Measurements from ENCODE around the gene BTBD3.

Gene BTBD3

GRCh38 chr20:11958855-11959254 lies 41.2 kb downstream of the BTBD3 start:
- no peak for TF ChIP-seq CTCF (IDR thresholded peaks at IDR 0.05; ENCODE audit: insufficient read depth, low read depth, low read length, missing control alignments)
- no peak for DNase-seq (ENCODE audit: low read depth)
- no peak overlapping the region for H3K4me3 ChIP-seq (ENCODE audit: low read depth, low read length)

- no peak for TF ChIP-seq CTCF (IDR thresholded peaks at IDR 0.05; ENCODE audit: insufficient read depth, low read depth, low read length, missing control alignments)
Measured at GRCh38 chr20:11965602-11966001, 47.9 kb downstream of the BTBD3 start.

GRCh38 chr20:11966186-11966585 lies 48.5 kb downstream of the BTBD3 start:
- DNase-seq (ENCODE audit: low read depth), result no peak
- no peak for TF ChIP-seq CTCF (IDR thresholded peaks at IDR 0.05; ENCODE audit: insufficient read depth, low read depth, low read length, missing control alignments)

More at GRCh38 chr20:11965602-11966001, 47.9 kb downstream of the BTBD3 start:
- no peak for DNase-seq (ENCODE audit: low read depth)
- no peak overlapping the region for H3K4me3 ChIP-seq (ENCODE audit: low read depth, low read length)

GRCh38 chr20:11970243-11970836 lies 52.6 kb downstream of the BTBD3 start:
- TF ChIP-seq CTCF (IDR thresholded peaks at IDR 0.05; ENCODE audit: insufficient read depth, low read depth, low read length, missing control alignments), result no peak
- no peak for DNase-seq (ENCODE audit: low read depth)
- no peak overlapping the region for H3K4me3 ChIP-seq (ENCODE audit: low read depth, low read length)

More at GRCh38 chr20:11966186-11966585, 48.5 kb downstream of the BTBD3 start:
- H3K4me3 ChIP-seq (ENCODE audit: low read depth, low read length), result no peak overlapping the region

- DNase-seq (ENCODE audit: low read depth), result no peak
- no peak for TF ChIP-seq CTCF (IDR thresholded peaks at IDR 0.05; ENCODE audit: insufficient read depth, low read depth, low read length, missing control alignments)
- H3K4me3 ChIP-seq (ENCODE audit: low read depth, low read length), result no peak overlapping the region
Measured at GRCh38 chr20:11972478-11972877, 54.8 kb downstream of the BTBD3 start.
